C1 segment of cervical spinal cord (tissue), 14 donors: ENCODE measurements around the gene ST6GALNAC6.
"Not testable (repeated sequence)": the region's sequence is repeated elsewhere in the genome, so short reads cannot be mapped to it uniquely, and the experiment has no call there.

ENCODE experiments used
- DNase-seq, 14 donors: peaks; one replicate each; lab custom pipeline; 2025; lab: John Stamatoyannopoulos, UW

Gene ST6GALNAC6

DNA sequence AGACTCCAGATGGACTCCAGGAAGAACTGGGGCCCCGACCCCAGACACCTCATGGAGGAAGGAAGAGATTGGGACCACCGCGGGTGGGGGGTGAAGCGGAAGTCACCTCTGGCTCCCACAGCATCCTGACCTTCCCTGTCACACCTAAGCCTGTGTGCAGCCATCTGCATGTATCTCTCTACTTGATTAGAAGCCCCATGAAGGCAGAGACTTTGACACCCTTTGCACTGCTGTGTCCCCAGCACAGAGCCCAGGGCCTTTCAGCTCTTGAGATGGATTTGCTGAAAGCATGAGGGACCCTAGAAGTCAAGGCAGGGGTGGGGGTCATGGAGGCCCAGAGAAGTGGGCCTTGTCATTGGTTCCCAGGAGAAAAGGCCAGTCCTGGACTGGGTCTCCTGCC lies 42.1 kb downstream of the ST6GALNAC6 start:
- DNase-seq: no peak

DNA sequence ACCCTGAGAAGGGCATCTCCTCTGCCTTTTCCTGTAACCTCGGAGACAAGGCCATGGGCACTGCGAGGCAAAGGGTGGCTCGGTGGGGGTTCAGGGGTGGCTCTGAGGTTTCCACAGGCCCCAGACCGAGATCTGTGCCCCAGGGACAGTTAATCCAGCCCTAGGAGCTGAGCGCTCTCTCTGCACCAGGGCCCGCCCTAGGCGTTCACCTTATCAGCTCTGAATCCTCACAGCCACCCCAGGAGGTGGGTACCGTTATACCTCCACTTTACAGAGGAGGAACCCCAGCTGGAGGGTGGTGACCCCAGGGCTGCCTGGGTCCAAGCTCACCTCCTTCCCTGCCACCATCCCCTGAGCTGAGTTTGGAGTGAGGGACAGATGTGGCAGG lies 42.7 kb downstream of the ST6GALNAC6 start:
- DNase-seq: no peak

DNA sequence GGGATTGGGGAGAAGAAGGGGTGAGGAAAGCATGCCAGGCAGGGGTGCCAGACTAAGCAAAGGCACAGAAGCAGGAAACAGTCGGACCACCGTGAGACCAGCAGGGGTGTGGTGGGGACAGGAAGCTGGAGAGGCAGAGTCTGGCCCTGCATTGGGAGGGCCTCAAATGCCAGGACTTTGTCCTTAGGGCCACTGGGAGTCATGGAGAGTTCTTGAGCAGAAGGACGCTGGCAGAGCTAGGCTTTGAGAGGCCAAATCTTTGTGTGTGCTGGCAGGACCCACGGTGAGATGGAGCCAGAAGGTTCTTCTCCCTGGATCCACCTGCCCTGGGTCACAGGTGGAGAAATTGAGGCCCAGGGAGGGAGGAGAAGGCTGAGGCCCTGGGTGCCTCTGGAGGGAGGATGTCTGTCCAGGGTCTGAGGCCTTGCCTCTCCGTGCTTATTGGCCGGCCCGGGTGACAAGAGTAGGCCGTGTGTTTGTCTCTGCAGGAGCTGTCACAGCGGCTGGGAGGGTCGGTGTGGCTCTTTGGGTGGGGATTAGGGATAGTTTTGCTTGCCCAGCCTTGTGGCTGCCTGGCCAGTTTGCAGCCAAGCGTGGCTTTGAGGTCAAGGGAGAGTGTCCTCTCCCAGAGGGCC lies 43.2 kb downstream of the ST6GALNAC6 start:
- no peak for DNase-seq

DNA sequence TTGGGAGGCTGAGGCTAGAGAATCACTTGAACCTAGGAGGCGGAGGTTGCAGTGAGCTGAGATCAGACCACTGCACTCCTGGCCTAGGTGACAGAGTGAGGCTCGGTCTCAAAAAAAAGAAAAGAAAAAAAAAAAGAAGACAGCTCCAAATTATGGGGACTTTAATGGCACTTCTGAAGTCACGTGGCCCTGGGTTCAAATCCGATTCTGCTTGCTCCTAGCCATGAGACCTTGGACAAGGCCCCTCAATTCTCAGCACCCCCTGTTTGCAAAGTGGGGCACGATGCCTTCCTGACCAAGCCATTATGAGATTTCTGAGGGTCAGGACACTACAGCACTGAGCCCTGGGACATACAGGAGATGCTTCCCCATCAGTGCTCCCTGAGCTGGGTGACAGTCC lies 43.9 kb downstream of the ST6GALNAC6 start:
- no peak for DNase-seq

DNA sequence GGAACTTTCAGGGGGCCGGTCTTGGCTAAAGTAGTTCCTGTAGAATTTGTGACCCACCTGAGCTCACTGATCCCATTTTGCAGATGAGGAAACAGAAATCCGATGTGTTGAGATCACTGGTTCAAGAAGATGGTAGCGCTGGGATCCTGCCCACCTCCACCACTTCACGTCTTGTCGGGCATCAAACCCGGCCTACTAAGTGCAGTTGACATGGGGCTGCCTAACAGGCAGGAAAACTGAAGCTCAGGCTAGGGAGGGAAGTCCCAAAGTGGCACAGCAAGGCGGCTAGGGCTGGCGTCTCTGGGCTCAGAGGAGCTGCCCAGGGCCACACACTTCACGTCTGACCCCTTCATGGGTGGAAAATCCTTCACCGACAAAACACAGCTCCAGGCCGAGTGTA lies 44.4 kb downstream of the ST6GALNAC6 start:
- DNase-seq: no peak

DNA sequence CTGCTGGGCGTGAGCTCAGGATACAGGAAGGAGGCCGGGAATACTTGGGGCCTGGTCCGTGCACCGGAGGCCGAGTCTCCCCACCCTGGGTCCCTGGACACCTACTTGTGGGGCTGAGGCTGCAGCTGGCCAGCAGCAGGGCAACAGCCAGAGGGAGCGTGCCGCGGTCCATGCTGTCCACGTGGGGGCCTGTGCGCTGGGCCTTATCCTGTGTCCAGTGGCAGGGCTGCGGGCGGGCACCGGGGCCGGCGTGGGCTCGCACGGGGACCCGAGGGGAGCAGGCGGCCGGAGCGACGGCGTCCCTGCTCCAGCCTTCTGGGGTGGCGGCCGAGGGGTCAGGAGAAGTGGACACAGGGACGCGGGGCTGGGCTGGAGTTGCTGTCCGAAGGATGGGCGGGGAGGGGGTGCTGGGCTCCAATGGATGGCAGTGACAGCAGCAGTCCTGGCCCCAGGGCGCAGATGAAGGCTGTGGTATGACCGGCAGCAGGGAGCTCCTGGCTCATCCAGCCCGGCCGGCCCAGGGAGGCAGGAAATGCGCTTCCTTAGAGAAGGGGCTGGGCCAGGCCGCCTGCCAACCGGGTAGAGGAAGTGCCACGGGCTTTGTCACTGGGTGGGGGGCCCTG lies 45.1 kb downstream of the ST6GALNAC6 start, which contains the start of gene ENG:
TSS of gene ENG (minus strand) at position 475 of the 623 bp plus-strand sequence. CDS start at position 172, 303 bp downstream.
- peak in 4 of 14 donors; percentile 16 to 48 (median 29) for DNase-seq

DNA sequence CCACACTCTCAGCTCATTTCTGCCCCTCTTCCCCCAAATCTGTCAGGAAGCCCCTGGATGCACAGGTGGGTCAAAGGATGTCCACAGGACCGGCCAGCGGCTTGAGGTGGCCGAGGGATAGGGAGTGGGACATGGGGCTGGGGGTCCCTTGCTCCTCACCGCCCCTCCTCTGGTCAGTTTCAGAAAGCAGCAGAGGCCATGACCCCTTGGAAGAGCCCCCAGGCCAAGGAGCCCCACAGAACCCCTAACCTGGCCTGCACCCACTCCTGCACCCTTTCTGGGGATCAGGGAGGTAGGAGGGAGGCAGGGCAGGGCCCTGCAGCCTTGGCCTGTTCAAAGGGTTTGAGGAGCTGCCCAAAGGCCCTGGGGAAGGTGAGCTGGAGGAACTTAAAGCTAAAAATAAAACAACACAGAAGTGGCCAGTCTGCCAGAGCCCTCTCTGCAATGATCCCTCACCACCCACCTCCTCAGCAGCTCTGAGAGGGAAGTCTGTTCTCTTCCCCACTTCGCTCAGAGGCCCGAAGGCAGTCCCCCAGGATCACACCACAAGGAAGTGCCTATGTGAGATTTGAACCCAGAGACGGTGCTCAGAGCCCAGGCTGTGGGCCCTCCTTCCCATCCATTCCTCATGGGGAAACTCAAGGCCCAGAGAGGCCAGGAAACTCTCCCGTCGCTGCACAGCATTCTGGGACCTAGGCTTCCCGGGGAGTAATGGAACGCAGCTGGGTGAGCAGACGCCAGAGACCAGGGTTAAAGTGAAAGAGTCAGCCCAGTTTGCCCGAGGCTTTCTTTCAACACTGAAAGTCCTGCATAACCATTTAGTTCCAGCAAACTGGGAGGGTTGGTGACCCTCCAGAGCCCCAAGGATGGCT lies 45.9 kb downstream of the ST6GALNAC6 start:
- no peak for DNase-seq

DNA sequence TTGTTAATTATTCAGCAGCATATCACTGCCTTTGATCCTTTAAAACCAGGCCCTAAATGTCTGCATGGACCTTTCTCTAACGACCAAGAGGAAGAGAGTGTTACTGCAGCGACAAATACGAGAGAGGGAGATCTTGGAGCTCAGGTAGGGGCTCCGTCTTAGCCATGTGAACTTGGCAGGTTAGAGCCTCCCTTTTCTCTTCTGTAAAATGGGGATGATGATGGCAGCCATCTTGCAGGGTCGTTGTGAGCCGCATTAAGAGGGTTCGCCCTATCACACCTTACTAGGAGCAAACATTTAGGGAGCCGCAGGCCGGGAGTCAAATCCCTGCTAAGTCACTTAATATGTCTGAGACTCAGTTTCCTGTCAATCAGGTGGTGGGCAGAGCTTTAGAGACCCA lies 46.6 kb downstream of the ST6GALNAC6 start:
- no peak for DNase-seq

DNA sequence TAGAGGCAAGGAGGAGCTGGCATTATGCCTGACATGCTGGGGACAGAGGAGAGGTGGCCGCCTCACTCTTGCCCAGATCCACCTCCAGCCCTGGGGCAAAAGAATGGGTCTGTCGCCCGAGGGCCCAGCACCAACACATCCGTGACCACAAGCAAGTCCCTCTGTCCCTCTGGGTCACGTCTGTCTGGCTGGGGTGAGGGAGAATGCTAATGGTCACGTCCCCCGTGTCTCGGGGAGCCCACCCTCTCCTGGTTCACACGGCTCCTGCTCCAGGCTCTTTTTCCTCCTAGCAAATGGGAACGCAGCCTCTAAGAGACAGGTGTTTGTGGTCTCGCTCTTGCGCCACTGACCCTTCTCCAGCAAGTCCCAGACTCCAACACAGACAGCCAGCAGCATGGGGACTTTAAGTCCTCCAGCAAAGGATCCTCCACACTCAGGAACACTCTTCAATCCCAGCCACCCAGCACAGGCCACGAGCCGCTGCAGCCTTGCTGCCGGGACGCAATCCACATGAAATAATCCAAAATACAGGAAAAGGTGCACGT lies 49.0 kb downstream of the ST6GALNAC6 start:
- no peak for DNase-seq

DNA sequence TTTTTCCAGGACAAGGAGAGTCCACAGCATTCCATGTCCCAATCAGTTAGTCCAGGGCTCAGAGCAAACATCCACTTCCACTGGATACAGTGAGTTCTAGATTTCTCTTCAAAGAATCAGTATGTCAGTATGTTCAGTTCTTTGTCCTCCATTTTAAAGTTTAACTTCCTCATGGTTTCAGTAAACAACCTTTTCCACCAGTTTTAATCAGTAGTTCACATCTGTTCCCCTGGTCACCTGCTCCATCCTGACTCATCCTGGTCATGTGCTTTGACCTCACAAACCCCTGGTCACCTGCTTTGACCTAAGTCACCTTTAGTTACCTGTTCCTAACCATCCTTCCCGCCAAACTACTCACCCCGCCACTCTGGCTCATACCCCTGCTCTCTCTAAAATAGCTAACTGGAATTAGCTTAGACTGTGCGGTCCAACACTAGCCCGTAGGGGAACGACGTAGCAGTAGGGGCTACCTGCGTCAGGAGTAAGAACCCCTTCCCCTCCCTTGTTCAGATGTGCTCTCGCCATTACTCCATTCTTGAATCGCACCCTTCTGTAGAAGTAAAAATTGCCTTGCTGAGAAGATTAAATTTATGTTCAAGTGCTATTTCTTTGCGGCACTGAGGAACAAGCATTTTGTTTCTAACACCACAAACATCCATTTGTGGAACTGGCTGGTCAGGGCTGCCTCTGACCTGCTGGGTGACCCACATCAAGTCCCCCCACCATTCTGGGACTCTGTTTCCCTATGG lies 50.5 kb downstream of the ST6GALNAC6 start:
- no peak for DNase-seq

DNA sequence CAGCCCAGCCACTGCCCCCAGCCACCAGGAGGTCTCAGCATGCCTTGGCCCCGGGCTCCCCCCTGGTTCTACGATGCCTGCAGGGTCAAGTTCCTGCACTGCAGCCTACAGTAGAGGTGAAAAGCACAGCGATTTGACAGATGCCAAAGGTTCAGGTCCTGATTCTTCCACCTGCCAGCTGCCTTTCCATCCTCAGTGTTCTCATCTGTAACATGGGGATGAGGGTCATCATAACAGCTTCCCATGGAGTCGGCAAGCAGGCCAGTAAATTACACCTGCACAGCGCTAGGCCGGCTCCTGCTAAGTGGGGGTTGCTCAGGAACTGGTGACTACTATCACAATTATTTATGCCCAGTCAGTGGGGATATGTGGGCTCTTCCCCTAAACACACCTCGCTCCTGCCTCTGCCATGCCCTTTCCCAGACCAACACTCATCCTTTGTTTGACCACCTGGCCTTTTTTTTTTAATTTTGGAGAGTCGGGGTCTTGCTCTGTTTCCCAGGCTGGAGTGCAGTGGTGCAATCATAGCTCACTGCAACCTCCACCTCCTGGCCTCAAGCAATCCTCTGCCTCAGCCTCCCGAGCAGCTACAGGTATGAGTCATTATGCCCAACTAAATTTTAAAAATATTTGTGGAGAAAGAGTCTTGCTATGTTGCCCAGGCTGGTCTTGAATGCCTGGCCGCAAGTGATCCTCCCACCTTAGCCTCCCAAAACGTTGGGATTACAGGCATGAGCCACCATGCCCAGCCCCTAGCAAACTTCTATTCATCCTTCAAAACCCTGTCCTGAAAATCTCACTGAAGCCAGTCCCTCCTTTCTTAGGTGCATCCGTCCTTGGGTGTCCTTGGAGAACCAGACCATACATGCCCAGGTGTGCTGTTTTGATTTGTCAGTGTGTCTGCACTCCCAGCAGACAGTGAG lies 51.3 kb downstream of the ST6GALNAC6 start:
- DNase-seq: no peak

DNA sequence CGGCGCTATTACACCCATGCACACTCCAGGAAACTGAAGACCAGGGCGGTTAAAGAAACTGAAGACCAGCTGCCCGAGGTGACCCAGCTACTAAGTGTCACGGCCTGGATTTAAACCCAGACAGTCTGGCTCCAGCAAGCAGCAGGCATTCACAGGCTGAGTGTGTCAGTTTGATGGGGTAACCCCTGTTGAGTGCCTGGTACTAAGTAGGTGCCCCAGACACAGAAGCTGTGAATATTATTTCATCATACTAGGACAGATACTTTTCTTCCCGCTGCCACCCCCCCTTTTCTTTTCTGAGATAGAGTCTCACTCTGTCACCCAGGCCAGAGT lies 52.3 kb downstream of the ST6GALNAC6 start:
- DNase-seq: no peak

DNA sequence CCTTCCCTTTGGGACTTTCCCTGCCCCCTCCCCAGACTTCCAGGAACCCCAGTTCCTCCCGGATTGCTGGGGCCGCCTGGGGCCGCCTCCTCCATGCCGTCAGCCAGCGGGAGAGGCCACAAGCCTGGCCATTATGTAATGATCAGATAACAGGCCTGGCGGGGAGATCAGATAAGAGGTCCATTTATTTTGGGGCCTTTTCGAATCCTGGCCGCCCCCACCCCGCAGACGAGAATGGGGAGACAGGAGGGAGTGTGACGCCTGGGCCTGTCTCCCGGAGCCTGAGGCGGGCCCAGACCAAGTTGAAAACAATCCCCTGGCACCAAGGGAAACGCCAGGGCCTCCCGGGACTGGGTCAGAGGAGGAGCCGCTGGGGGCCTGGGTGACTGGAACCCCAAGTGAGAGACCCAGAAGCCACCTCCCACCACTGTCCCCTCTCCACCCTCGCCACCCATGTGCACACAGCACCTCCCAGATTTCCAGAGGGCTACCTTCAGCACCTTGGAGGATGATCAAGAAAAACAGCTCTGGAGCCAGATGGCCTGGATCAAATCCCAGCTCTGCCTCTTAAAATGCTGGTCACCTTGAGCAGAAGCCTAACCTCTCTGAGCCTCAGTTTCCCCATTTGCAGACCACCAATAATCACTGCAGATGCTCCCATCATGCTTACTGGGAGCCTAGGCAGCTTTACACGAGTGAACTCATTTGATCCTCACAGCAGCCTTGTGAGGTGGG lies 52.8 kb downstream of the ST6GALNAC6 start:
- no peak for DNase-seq

DNA sequence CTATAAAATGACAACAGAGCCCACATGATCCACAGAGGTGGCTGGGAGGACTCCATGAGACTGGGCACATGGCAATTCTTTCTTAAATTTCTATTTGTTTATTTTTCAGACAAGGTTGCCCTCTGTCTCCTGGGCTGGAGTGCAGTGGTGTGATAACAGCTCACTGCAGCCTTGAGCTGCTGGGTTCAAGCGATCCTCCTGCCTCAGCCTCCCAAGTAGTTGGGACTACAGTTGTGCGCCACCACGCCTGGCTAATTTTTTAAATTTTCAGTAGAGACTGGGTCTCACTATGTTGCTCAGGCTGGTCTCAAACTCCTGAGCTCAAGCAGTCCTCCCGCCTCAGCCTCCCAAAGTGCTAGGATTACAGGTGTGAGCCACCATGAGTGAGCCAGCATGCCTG lies 53.8 kb downstream of the ST6GALNAC6 start:
- not testable (repeated sequence) for DNase-seq

DNA sequence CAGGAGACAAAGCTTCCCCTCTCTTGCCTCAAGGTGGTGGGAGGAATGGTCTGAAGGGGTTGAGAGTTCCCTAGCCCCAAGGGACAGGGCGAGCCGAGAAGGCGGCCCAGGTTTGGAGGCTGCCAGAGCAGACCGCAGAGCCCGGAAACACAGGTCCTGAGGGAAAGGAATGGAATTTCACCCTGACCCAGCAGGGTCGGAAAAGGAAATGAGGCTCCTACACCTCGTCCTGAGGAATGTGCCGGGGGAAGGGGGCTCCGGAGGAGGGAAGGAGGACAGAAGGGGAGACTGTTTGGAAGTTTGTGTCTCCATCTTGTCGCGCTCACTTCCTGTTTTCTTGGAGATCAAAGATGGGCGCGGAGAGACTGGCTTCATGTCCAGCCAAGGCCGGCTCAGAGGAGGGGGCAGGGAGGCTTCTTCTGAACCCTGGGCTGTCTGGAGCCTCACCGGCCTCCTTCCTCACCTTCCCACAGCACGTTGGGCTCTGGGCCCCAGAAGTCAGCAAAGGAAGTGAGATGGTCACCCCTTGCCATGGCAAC lies 54.5 kb downstream of the ST6GALNAC6 start:
- DNase-seq: no peak

DNA sequence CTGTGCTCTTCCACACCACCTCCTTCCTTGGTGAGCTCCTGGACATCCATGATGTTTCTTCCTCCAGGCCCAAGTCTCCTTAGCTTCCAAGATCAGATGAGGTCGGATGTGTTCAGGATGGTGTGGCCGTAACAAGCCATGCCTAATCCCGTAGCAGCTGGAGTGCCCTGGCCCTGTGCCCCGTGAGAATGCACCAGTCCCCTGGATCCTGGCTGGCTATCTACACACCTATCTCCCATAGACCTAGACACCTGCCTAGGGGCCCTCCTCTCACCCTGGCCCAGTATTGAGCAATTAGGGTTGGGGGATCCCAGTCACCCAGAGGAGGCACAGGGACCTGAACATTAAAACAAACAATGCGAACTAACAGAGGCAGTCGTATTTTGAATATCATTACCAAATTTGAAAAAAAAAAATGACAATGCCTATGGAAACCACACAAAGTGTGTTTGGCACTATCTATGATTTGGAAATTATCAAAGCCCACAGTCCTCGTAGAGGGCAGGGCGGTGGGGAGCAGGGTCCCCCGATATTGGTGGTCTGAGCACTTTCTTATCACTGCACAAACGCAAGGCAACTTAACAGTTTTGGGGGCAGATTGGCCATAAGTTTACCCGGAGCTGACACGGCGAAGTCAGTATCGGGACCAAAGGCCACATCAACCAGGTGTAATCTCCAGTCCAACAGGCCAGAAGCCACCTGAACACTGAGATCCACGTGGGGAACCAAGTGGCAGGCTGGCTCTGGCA lies 58.1 kb downstream of the ST6GALNAC6 start:
- no peak for DNase-seq

DNA sequence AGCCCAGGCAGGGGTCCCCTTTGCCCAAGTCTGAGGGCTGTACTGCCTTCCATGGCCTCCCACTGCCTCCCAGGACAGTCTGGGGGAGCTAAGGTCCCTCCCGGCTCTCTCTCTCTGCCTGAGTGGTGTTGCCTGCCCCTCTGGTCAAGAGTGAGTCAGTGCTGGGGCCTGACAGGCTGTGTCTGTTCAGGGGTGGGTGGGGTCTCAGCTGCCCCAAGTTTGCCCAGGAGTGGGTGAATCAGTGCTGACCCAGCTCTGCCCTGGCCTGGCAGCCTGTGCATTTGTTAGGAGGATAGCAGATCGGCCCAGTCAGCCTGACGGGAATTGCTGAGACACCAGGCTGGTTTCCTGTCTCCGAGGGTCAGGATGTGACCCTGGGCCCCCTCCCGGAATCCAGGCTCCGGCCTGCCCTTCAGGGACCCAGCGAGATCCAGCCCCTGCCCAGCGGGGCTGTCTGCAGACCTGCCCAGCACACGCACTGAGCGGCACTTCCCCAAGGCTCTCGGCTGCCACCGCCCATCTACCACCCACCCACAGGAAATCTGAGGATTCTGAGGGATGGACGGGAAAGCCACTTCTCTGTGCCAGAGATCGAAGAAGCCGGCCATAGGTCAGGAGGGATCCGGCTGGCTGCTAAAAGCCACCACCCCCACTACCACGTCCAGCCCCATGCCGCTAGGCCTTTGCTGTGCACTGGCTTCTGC lies 60.9 kb downstream of the ST6GALNAC6 start:
- DNase-seq: peak in 2 of 14 donors; percentile 6 to 76

DNA sequence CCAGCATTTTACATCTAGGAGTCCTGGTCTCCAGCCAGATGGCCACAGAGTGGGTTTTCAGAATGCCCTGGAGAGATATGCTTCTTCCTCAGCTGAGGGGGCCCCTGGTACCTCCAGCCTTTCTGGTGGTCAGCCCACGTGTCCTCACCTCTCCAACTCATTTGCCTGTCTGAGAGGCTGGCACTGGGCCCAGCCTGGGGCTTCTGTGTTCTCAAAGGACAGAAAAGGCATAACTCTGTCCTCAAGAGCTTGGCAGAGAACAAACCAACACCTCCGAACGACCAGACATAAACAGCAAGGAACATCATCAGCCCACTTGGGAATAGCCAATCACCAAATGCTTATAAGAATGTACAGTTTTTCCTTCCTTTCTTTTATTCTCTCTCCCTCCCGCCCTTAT lies 62.1 kb downstream of the ST6GALNAC6 start:
- no peak for DNase-seq
